Measurements from ENCODE around the gene PTPN14. TPM values are rescaled to one million over a fixed set of nuclear protein-coding genes. Genes with fewer than 3 reads are reported as not detected.

PTPN14 gene
- total and polyA plus RNA-seq, 2 donors from 2014 or later = 5.1 to 87.2 TPM

GRCh38 chr1:214588963-214589597, 37.7 kb upstream of the PTPN14 start:
- Histone ChIP-seq H3K4me3 (ENCODE audit: low read length in 3 of 3) (no peak overlapping the region), H3K27ac (ENCODE audit: low read depth in 2 of 2, low read length in 2 of 2) (no peak overlapping the region), H3K36me3 (ENCODE audit: control insufficient read depth in 2 of 3, insufficient read depth in 3 of 3, low read length in 3 of 3) (no peaks in the 10 kb centered on the region), H3K9ac (ENCODE audit: low read length in 3 of 3) (no peak overlapping the region), H3K27me3 (ENCODE audit: control insufficient read depth, insufficient read depth, low read length) (no peaks in the 10 kb centered on the region), H3K4me1 (ENCODE audit: control insufficient read depth in 2 of 3, insufficient read depth in 2 of 3, low read depth in 1 of 3, low read length in 3 of 3) (no peaks in the 10 kb centered on the region), H3K9me3 (ENCODE audit: control insufficient read depth in 2 of 3, insufficient read depth in 1 of 3, low read length in 3 of 3) (no peaks in the 10 kb centered on the region)
- FAIRE-seq (no peak), DNase-seq (no peak)
- TF ChIP-seq CTCF (IDR thresholded peaks at IDR 0.05; ENCODE audit: borderline replicate concordance, extremely low read depth, insufficient read depth) = no peak
- intact Hi-C loops (cut with DNase I) = no loop called here

- Histone ChIP-seq H3K4me1 (ENCODE audit: control insufficient read depth in 2 of 3, insufficient read depth in 2 of 3, low read depth in 1 of 3, low read length in 3 of 3) (no peaks in the 10 kb centered on the region), H3K4me3 (ENCODE audit: low read length in 3 of 3) (no peak overlapping the region), H3K9ac (ENCODE audit: low read length in 3 of 3) (no peak overlapping the region), H3K27ac (ENCODE audit: low read depth in 2 of 2, low read length in 2 of 2) (no peak overlapping the region), H3K27me3 (ENCODE audit: control insufficient read depth, insufficient read depth, low read length) (no peaks in the 10 kb centered on the region), H3K36me3 (ENCODE audit: control insufficient read depth in 2 of 3, insufficient read depth in 3 of 3, low read length in 3 of 3) (no peaks in the 10 kb centered on the region), H3K9me3 (ENCODE audit: control insufficient read depth in 2 of 3, insufficient read depth in 1 of 3, low read length in 3 of 3) (no peaks in the 10 kb centered on the region)
- intact Hi-C loops (cut with DNase I) = no loop called here
- FAIRE-seq (no peak), DNase-seq (no peak)
- TF ChIP-seq CTCF (IDR thresholded peaks at IDR 0.05; ENCODE audit: borderline replicate concordance, extremely low read depth, insufficient read depth) = no peak
Measured at GRCh38 chr1:214587165-214587564, 35.8 kb upstream of the PTPN14 start.

GRCh38 chr1:214586621-214587020, 35.2 kb upstream of the PTPN14 start:
- TF ChIP-seq CTCF (IDR thresholded peaks at IDR 0.05; ENCODE audit: borderline replicate concordance, extremely low read depth, insufficient read depth) = no peak
- no peak overlapping the region for H3K9ac ChIP-seq (ENCODE audit: low read length in 3 of 3)
- DNase-seq (no peak), FAIRE-seq (no peak)
- intact Hi-C loops (cut with DNase I) = no loop called here
- no peak overlapping the region for H3K27ac ChIP-seq (ENCODE audit: low read depth in 2 of 2, low read length in 2 of 2)
- H3K4me1 ChIP-seq (ENCODE audit: control insufficient read depth in 2 of 3, insufficient read depth in 2 of 3, low read depth in 1 of 3, low read length in 3 of 3) = no peaks in the 10 kb centered on the region
- H3K27me3 ChIP-seq (ENCODE audit: control insufficient read depth, insufficient read depth, low read length) = no peaks in the 10 kb centered on the region
- no peaks in the 10 kb centered on the region for H3K9me3 ChIP-seq (ENCODE audit: control insufficient read depth in 2 of 3, insufficient read depth in 1 of 3, low read length in 3 of 3)
- no peak overlapping the region for H3K4me3 ChIP-seq (ENCODE audit: low read length in 3 of 3)
- no peaks in the 10 kb centered on the region for H3K36me3 ChIP-seq (ENCODE audit: control insufficient read depth in 2 of 3, insufficient read depth in 3 of 3, low read length in 3 of 3)

Measured in kidney (tissue), 14 donors.